GM11168 (cell line): ENCODE results near the gene CDH2.
"Not testable (repeated sequence)": the region's sequence is repeated elsewhere in the genome, so short reads cannot be mapped to it uniquely, and the experiment has no call there.

Source experiments
- in situ Hi-C: fragments of 300-500 bp; cut with MboI; formaldehyde crosslinking; loops from one replicate; pipeline ENCODE4 v1.12.0; 2022; ENCODE audit warnings: low sequenced_read_pairs; ENCODE audit not compliant: unreplicated experiment

CDH2 gene

DNA sequence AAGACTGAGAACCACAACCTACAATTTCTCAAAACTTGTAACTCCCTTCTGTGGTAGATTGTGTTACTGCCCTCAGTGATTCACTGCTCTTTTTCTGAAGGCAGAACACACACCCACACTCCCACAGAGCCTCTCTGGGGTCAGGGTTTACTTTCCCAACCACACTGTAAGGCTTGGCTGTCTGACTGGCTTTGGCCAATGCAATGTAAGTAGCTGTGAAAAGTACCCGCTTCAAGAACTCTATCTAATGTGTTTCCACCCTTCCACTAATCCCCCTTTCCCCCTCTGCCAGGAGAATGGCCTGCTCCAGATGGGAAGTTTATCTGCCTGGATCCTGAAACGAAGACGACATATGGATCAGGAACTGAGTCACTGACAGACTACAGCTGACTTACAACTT is 222.7 kb downstream of the CDH2 start:
- in situ Hi-C loops, result no loop called here

DNA sequence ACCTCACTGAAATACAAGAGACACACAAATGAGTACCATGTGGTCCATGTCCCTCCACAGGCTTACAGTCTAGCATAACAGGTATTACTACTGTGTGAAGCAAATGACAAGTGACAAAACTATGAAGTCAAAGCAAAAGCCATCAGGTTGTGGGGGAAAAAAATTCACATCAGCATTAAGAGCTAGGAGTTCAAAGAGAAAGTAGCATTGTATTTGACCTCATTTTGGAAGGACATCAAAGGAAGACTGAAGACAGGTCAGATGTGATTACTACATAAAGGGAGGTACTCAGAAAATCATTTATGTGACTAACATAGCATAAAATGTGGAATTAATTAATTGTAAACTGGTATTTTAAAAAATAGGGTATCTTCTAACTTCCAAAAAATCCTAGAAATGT is 224.2 kb downstream of the CDH2 start:
- in situ Hi-C loops, result no loop called here

DNA sequence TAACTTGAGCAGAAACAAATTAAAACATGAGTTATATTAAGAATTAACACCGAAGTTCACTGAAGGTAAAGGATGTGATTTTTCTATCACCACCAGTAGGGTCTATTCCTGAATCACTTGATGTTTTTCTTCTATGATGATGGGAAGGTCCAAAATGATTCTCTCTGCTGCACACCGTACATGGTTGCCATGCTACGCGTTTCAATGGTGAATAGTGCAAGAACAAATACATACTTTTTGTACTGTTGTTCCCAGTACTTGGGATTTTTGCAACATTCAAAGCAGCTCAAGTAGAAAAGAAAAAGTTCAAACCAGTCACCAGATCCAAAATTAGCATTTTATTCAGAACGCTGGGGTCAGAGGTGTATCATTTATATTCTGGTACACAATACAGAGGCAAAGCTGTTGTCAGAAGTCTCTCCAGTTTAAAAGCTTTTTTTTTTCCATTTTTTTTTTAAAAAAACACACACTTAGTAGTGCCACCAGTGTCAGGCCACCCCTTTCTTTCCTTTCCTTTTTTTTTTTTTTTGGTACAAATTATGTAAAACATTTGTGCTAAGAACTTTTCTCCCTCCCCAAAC is 226.2 kb downstream of the CDH2 start:
- in situ Hi-C loops, result no loop called here

DNA sequence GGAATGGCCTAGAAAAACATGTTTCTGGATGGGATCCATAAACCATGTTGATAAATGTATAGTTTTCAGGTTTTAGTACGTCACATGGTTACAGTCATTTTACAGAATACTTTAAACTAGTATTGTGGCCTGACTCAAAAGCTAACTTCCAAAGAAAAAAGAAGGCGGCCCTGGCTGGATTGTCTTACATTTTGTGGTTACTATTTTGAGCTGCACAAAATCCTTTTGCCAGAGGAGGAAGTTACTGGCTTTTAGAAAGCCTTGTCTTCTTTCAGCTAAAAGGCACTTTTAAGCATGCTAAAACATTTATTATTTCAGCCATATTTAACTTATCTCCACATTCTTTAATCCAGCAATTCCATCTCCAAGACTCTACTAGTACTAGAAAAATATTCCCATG is 227.9 kb downstream of the CDH2 start:
- in situ Hi-C loops, result no loop called here

DNA sequence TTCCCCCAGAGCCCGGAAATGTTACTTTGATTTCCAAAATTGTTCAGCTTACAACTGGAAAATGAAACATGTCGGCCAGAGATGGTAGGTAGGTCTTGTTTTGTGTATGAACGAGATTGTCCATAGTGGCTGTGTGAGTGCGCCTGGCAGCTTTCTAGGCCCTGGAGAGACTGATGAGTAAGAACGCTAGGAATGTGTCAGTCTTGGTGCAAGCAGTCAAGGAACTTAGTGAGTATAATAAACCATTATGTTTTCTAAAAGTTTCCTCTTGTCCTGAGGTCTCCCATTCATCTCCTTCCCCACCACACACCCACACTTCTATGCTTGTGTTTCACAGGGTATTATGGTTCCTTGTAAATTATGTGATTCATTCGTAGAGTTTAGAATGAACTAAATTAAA is 234.2 kb downstream of the CDH2 start:
- in situ Hi-C loops, result no loop called here

DNA sequence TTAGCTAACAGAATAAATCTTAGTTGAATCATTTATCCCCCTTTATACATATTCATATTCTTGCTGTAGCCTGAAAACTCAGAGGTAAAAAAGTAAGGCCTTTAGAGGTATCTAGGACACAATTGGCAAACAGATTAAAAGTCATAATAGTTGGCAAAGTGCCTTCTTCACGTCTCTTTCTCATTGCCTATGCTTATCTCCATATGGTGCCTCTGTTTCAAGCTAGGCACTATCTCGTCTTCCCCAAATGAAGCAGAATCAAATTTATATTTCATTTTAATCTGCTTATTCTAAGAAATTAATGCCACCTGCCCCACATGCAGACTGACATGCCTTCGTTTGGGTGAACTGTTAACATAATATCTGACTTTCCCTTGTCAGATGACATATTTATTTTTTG is 245.4 kb downstream of the CDH2 start:
- in situ Hi-C loops, result no loop called here

DNA sequence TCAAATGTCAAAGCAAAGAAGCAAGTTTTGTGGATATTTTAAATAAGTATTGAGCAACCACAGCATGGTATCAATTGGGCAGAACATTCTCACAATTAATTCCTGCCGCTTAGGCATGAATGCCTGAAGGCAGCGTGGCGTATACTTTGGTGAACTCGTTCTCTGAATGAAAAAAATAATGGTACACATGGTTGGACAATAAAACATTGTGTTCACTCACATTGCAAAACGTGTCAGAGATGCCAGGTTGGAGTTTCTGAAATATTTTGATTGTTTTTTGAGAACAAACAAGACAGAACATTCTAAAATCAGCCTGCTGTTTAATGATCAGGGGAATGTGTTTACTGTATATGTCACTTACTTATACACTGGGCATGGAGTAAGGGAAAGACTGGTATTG is 254.2 kb downstream of the CDH2 start:
- in situ Hi-C loops, result no loop called here

- in situ Hi-C loops, result no loop called here
These were observed 254.8 kb downstream of the CDH2 start for GRCh38 chr18:27921904-27922751.

DNA sequence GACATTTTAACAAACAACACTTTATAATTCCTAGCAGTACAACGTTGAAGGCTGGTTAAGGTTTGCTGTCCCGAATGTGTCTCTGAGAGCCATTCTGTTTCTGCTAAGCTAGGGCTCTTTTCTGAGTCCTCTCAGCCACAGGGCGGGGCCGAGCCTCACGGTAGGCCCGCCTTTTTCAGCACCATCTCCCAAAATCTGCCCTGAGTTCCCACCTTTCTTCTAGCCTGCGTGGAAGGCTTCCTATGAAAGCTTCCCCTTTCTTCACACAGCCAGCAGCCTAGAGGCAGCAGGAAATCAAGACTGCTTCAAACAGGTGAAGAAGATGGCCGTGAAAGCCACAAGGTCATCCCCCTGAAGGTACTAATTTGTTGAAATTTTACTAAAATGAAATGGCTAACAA is 255.5 kb downstream of the CDH2 start:
- in situ Hi-C loops, result no loop called here

GRCh38 chr18:27920836-27921235 is 256.1 kb downstream of the CDH2 start:
- in situ Hi-C loops, result no loop called here

- in situ Hi-C loops, result not testable (repeated sequence)
These were observed 270.7 kb downstream of the CDH2 start for GRCh38 chr18:27906189-27906588.

DNA sequence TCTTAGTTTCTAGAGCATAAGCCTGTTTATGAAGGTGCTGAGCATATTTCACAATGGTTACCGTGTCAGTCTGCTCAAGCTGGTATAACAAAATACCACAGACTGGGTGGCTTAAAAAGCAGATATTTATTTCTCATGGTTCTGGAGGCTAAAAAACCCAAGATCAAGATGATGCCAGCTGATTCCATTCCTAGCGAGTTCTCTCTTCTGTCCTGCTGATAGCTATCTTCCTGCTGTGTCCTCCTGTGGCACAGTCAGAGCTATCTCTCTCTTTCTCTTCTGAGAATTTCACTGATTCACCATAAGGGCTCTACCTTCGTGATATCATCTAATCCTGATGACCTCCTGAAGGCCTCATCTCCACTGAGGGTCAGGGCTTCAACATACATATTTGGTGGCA is 273.0 kb downstream of the CDH2 start:
- in situ Hi-C loops, result no loop called here

GRCh38 chr18:27901424-27902226 is 275.3 kb downstream of the CDH2 start:
- in situ Hi-C loops, result no loop called here
